GM21825 (cell line): Measurements from ENCODE around the gene ZNHIT1.
"Not testable (repeated sequence)": the region's sequence is repeated elsewhere in the genome, so short reads cannot be mapped to it uniquely, and the experiment has no call there.

ENCODE experiments used
- ATAC-seq: cut with Tn5 transposase; IDR thresholded peaks from one replicate; pipeline ENCODE4 v1.9.1; 2021; ENCODE audit warnings: mild to moderate bottlenecking, moderate library complexity; ENCODE audit not compliant: unreplicated experiment

The ZNHIT1 gene

DNA sequence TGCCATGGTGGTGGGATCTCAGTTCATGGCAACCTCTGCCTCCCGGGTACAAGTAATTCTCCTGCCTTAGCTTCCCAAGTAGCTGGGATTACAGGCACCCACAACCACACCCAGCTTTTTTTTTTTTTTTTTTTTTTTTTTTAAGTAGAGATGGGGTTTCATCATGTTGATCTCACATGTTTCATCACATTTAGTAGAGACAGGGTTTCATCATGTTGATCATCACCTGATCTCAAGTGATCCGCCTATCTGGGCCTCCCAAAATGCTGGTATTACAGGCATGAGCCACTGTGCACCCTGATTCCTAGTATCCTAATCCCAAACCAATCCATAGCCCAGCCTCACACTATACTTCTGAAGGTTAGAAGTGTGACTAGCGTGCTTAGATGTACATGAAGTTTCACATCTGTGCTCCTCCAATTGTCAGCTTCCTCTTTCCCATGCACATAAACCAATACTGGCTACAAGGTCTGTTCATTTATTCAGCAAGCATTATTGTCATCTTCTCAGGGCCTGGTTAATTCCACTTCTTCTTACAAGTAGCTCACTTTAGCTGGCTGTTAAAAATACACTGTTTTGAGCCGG is 31.0 kb upstream of the ZNHIT1 start:
- no peak for ATAC-seq

DNA sequence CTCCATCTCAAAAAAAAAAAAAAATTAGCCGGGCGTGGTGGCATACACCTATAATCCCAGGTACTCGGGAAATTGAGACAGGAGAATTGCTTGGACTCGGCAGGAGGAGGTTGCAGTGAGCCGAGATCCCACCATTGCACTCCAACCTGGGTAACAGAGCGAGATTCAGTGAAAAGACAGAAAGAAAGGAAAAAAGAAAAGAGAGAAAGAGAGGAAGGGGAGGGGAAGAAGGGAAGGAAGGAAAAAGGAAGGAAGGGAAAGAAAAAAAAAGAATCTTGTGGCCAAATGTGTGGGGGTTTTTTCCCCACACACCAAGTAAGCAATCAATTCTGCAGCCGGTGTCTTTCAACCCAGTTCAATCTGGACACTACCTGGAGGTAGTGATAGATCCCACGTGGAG is 28.9 kb upstream of the ZNHIT1 start:
- no peak for ATAC-seq

DNA sequence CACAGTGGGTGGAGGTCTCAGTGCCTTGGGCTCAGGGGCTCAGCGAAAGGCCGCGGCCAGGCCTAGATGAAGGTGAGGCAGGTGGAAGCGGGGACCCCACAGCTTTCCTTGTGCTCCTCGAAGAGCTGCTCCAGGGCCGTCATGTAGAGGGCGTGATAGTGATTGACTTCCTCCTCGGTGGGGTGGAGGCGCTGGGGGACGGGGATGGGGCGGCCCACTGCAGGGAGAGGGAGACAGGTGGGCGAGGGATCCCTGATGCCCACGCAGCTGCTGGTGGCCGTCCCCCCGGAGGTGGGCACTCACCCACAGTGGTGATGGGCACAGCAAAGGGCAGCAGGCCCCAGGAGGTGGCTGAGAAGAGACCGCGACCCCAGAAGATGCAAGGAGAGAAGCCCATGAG is 22.1 kb upstream of the ZNHIT1 start:
- ATAC-seq = no peak

DNA sequence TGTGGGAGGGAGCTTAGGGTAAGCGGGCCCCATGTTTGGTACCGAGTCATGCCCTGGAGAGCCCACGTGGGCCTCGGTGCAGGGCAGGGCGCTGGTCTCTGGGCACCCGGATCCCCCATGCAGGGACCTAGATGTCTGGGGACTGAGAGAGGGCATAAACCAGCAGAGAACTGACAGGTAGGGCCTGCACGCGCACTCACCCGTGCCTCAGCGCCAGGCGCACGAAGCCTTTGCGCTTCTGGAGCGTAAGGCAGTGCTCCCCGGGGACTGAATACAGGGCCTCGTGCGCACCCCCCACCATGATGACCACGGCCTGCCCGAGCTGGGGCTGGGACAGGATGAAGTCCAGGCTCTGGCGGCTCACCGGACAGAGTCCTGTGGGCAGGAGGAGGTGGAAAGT is 20.0 kb upstream of the ZNHIT1 start:
- no peak for ATAC-seq

DNA sequence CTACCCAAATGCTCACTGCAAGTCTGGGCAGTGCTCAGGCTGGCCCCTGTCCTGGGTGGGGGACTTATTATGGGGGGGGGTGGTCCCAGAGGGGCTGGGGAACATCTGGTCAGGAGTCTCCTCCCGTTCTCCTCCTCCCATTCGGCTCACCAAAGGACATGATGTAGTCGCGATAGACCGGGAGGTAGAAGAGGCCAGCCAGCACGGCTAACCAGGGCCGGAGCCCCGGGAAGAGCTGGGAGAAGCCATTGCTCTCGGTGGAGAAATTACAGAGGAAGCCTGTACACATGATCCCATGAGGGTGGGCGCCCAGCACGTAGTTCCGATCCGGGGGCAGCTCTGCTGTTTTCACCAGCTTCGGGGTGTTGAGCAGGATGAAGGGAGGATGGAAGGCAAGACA is 19.5 kb upstream of the ZNHIT1 start:
- ATAC-seq = no peak

DNA sequence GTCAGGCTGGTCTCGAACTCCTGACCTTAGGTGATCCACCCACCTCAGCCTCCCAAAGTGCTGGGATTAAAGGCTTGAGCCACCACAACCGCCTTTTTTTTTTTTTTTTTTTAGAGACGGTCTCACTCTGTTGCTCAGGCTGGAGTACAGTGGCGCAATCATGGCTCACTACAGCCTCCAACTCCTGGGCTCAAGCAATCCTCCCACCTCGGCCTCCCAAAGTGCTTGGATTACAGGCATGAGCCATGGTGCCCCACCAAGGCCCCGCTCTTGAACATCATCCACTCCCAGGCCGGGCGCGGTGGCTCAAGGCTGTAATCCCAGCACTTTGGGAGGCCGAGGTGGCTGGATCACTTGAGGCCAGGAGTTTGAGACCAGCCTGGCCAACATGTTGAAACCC is 18.4 kb upstream of the ZNHIT1 start:
- ATAC-seq = not testable (repeated sequence)

DNA sequence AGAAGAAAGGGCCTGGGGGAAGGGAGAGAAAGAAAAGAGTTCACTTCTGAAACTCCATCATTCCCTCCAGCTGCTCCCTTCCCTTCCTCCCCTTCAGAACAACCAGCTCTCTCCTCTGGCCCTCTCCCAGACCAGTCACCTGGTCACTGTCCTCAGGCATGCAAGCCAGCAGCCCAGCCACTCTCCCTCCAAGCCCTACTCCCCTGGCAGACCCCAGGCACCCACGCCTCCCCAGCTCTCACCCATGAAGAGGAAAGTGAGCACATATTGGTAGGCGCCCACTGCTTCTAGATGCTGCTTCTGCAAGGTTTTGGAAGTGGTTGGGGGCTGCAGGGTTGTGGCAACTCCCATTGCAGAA is 17.5 kb upstream of the ZNHIT1 start:
- ATAC-seq = no peak

DNA sequence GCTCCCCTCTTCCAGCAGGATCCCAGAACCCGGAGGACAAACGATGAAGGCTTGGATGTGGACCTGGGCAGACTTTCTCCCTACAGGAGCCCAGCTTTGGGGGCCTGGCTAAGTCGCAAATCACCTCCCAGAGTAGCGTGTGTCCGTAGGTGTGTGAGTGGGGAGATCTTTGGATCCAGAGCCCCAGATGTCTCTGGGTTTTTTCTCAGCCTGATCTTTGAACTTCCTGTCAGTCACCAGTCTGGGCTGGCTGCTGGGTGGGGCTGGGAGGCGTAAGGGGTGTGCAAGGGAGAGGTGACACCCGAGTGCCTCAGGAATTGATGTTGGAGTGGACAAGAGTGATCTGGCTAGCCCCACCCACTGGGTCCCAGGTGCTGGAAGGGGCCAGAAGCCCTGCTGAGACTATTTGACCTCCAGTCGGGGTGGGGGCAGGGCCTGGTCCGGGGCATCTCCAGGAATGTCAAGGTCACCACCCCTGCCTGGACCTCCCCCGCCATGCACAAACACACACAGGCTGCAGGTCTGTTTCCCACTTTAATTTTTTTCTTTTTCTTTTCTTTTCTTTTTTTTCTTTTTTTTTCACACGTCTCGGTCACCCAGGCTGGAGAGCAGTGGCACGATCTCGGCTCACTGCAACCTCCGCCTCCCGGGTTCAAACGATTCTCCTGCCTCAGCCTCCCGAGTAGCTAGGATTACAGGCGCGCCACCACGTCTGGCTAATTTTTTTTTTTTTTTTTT is 16.9 kb upstream of the ZNHIT1 start, which contains the start of gene MOGAT3:
Gene MOGAT3 (minus strand): TSS at position 175 of the 738 bp plus-strand sequence. CDS start 182 bp downstream, outside the sequence.
- no peak for ATAC-seq

DNA sequence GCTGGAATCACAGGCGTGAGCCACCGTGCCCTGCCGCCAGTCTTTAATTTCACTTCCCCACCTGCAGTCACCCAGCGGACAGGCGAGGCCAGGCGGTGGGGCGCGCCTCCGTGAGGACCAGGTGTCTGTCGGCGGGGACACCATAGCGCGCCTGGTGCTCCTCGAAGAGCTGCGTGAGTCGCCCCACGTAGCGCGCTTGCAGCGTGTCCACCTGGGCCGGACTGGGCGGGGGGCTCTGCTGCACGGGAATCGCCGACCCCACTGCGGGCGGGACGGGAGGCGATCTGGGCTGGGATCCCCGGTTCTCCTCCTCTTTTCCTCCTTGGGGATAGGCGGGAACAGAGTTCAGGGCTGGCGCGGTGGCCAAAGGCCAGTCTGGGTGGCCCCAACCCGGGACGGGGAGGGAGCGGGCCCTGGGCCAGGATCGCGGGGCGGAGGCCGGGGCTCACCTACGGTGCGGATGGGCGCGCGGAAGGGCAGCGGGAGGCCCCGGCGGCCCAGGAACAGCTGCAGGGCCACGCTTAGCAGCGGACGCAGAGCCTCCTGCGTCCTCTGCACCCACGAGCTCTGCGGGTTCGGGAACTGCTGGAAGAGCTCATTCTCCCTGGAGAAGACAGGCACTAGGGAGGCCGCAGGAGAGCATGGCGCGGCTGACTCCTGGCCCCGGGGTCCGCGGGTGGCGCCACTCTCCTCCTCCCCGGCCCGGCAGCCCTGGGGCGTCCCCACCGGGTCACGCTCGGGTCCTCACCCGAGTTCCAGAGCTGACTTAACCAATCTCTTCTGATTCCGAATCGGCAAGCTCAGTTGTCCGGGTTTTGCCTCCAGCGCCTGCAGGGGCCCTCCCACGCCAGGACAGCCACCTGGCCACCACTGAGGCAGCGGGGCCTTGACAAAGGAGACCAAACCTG is 16.0 kb upstream of the ZNHIT1 start:
- ATAC-seq = no peak

DNA sequence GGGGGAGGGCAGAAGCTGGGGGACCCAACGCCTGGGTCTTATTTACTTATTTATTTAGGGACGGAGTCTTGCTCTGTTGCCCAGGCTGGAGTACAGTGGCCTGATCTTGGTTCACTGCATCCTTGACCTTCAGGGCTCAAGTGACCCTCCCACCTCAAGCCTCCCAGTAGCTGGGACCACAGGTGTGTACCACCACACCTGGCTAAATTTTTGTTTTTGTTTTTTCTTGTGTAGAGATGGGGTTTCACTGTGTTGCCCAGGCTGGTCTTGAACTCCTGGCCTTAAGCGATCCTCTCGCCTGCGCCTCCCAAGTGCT is 15.4 kb upstream of the ZNHIT1 start:
- no peak for ATAC-seq

DNA sequence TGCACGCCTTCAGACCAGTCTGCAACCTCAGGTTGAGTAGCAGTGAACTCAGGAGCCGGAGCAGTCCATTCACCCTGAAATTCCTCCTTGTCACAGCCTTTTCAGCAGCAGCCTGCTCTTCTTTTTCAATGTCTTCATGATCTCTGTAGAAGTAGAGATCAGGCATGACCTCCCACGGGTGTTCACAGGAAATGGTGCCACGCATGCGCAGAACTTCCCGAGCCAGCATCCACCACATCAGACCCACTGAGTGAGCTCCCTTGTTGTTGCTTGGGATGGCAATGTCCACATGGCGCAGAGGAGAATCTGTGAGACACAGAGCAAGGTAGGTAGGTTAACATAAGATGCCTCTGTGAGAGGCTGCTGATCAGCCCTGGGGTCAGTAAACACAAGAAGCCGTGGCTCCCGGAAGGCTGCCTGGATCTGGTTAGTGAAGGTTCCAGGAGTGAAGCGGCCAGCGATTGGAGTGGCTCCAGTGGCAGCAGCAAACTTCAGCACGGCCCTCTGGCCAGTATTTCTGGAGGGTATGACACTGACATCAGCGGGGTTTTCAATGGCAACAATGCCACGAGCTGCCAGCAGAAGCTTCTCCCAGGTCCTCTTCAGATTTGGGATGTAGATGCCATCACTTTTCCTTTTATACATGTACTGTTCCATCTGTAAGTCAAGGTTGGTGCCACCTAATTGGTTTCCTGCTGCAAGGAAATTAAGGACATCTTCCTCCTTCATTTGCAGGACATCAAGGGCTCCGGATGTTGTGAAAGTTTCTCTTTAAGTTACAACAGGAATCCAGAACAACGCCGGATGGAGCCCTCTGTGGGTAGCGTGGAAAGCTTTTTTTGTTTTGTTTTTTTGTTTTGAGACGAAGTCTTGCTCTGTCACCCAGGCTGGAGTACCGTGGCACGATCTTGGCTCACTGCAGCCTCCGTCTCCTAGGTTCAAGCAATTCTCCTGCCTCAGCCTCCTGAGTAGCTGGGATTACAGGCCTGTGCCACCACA is 13.9 kb upstream of the ZNHIT1 start:
- not testable (repeated sequence) for ATAC-seq

DNA sequence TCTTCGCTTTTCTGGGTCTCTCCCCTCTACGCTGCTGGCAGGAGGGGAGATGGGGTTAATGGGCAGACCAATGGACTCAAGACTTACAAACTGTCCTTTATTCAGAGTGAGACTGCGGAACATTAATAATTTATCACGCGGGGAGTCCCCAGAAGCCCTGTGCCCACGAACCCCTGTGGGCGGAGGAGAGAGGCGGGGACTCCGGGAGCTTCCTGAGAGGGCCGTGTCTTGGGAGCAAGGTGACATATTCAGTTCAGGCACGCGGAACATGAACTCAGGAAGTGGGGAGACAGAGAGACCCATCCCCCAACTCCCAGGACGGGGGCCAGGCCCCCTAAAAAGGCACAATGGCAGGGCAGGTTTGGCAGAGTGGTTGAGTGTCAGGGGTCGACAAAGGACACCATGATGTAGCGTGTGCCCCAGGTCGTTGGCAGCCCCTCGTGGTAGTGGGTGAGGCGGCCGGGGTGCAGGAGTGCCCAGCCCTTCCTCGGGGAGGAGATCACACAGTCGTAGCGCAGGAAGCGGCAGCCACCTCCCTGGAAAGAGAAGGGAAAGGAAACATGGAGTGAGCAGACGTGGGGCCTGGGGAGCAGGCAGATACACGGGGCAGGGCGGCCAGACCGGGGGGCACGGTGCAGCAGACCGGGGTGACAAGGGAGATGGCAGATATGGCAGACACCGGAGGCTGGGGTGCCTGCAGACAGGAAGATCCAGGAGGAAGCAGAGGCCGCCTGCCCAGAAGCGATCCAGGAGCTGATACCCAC is 11.9 kb upstream of the ZNHIT1 start:
- no peak for ATAC-seq

DNA sequence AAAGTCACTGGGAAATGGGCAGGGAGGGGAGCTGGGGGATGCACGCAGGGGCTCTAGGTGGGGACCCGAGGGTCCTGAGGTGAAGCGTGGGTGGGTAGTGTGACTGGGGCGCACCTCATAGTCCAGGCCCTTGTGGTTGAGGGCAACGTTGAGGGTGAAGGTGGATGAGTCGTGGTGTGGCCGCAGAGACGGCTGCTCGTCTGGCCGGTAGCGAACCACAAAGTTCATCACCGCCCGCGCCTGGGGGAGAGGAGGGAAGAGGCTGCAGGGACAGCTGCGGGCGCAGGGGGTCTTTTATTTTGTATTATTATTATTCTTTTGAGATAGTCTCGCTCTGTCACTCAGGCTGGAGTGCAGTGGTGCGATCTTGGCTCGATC is 11.3 kb upstream of the ZNHIT1 start:
- no peak for ATAC-seq

DNA sequence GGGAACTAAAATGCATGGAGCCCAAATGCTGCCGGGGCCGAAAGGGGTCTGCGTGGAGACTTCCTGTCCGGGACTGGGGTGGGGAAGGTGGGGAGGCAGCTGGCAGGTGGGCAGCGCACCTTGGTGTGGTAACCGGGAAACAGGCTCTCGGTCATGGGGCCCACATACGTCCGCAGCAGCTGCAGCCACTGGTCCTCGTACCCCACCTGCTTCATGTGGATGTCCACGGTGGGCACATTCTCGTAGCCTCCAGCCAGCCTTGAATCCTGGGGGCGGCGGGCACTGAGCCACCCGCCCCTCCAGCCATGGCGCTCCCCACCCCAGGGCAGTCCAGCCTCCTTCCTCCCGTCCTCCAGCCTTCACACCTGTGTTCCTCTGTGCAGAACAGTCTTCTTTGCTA is 10.5 kb upstream of the ZNHIT1 start:
- no peak for ATAC-seq

DNA sequence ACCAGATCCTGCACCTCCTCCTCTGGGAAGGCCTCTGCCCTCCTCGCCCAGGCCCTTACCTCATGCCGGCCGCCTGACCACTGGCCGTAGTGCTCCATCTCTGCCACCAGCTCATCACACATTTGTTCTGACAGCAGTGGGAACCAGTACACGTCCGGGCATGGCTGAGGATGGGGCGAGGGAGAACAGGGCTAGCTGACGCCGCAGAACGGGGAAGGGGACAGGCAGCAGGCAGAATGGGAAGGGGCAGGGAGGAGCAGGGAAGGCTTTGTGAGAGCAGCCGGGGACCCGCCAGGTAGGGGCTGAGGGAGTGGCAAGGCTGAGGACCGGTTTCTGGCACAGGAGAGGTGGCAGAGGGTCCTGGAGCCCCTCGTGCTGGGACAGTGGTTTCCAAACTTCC is 9.2 kb upstream of the ZNHIT1 start:
- ATAC-seq = no peak

DNA sequence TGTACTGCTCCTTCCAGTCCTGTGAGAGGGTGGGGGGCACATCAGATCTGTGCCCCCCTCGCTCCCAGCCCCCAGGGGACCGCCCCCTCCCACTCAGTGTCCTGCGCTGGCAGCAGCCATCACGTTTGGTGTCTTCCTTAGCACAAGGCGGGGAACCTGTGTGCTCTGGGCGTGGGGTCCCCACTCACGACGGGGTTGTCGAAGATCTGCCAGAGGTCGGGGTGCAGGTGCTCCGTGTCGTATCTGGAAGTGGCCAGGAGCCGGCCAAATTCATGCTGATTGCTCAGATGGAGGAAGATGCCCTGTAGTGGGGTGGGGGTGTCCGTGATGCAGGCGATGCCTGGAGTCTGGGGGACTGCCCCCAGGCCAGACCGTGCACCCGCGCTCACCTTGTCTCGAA is 7.8 kb upstream of the ZNHIT1 start:
- no peak for ATAC-seq

DNA sequence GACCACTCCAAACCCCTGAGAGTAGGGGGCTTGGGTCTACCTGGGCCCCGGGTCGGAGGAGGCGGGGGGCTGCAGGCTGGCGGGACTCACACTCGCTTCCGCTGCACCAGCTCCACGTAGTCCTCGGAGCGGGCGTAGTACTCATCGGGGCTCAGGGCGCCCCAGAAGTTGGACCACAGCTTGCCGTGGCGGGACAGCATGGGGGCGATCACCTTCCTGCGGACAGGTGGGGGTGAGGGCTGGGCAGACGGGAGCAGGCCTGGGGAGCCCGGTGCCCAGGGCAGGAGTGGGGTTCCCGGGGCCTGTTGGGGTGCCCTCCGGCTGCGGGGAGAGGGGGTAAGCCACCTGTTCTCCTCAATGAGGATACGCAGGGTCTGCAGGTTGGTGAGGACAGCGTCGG is 6.5 kb upstream of the ZNHIT1 start:
- no peak for ATAC-seq

DNA sequence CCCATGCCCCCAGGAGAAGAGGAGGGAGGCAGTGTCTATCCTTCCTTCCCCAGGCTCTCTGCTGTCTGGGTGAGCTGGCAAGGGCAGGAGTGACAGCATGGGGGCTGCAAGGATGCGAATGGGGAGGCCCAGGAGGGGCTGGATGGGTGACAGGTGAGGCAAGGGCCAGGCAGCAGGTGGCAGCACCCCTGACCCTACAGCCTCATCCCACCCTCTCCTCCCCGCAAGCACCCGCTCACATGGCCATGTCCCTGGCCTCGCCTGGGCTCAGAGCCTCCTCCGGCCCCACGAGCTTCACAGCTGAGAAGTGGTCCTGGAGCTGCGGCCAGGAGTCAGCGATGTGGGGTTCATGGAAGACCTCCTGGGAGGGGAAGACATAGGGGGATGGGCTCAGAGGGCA is 6.0 kb upstream of the ZNHIT1 start:
- no peak for ATAC-seq

DNA sequence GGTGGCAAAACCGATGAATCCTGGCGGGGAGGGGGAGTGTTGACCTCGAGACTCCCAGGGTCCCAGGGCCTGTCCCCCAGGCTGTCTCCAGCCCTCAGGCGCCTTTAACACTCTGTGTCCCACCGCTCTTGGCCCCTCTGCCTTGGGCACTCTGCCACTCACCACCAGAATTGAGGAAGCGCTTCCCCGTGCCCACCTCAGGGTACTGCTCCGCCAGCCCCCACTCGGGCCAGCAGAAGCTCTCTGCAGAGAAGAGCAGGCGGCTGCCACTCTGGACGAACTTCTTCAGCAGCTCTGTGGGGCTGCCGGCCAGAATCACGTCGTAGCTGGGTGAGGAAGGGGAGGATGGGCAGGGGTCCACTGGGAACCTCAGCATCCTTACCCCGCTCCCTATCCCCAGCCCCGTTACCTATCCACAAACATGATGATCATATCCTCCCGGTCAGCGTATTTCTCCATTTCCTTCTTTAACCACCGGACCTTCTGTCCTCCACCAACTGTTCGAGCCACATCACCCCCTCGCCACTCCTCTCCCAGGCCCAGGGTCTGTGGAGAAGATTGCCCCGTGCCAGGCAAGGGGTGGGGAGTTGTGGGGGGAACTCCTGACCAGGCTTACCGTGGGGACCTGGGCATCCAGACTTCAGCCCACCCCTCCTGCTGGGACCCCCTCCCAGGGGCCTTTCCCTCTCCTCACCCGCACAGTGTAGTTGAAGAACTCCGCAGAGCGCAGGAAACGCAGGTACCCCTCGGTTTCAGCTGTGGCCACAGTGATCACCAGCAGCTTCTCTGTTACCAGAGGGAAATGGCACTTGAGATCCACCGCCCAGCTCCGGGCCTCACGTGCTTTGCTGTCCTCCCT is 1.7 kb upstream of the ZNHIT1 start:
- ATAC-seq = peak; percentile 2
